ENCODE results near the gene C16orf87.
"Not testable (repeated sequence)": the region's sequence is repeated elsewhere in the genome, so short reads cannot be mapped to it uniquely, and the experiment has no call there.

The C16orf87 gene

DNA sequence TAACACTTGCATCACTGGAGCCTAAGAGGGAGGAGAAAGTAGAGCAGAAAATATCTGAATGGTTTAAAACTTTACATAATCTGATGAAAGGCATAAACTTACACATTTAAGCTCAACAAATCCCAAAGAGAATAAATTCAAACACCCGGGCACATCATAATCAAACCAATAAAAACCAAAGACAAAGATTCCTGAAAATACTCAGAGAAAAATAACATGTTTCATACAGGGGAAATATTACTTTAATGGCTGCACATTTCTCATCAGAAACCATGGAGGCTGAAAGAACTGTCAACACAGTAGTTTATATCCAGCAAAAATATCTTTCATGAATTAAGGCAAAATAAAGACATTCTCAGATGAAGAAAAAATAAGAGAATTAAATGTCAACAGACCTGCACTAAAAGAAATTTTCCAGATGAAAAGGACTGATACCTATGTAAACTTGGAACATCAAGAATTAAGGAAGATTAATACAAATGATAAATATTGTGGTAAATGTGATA lies 34.2 kb downstream of the C16orf87 start:
- no peak overlapping the region for H3K27ac Mint-ChIP-seq
- peaks cover 3% of the 10 kb centered on the region for H3K4me1 Mint-ChIP-seq (ENCODE audit: low read depth)
- H3K36me3 Mint-ChIP-seq (ENCODE audit: low read depth): peaks cover 54% of the 10 kb centered on the region
- H3K4me3 Mint-ChIP-seq: no peak overlapping the region
- no peaks in the 10 kb centered on the region for H3K27me3 Mint-ChIP-seq
- no peak for DNase-seq
- H3K9me3 Mint-ChIP-seq: peaks cover 26% of the 10 kb centered on the region

DNA sequence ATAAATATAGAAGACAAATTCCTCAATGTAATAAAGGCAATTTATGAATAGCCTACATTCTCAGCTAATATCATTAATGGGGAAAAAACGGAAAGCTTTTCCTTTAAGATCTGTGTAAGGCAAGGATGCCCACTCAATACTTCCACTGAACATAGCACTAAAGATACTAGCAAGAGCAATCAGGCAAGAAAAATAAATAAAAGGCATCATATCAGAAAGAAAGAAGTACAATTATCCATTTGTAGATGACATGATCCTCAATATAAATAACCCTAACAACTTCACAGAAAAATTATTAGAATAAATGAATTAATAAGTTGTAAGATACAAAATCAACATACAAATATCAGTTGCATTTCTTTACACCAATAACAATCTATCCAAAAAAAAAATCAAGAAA lies 37.1 kb downstream of the C16orf87 start:
- Mint-ChIP-seq H3K27me3 (no peaks in the 10 kb centered on the region), H3K4me1 (ENCODE audit: low read depth) (peaks cover 23% of the 10 kb centered on the region), H3K4me3 (no peak overlapping the region), H3K9me3 (peaks cover 26% of the 10 kb centered on the region), H3K27ac (no peak overlapping the region), H3K36me3 (ENCODE audit: low read depth) (peaks cover 47% of the 10 kb centered on the region)
- DNase-seq: no peak

DNA sequence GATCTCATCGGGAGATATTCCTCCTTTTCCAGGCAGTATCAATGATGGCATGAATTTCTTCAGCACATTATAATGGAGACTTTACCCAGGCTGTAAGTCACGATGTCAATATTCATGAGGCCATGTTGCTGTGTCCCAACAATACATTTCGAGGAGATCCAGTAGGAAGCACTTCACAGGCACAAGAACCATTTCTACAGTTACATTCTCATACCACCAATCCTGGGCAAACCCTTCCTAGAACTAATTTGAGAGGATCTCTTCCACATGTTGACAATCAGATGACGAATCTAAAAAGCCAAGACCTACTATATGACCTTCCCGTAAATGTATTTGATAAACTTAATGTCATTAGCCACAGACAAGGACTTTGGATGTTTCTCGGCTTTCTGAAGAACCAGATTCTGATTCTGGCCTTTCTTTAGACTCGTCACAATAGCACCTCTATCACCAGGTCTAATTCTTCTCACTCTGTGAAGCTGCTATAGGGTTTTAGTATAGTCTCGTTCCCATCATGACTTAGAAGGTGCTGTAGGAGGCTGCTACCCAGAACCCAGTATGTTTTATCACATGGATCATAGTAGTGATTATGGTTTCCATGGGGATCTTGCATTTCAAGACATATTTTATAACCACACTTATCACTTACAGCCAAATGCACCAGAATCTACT lies 40.2 kb downstream of the C16orf87 start:
- H3K27ac Mint-ChIP-seq: peak overlapping the region; percentile 9
- H3K9me3 Mint-ChIP-seq: peaks cover 28% of the 10 kb centered on the region
- no peak for DNase-seq
- peaks cover 24% of the 10 kb centered on the region for H3K36me3 Mint-ChIP-seq (ENCODE audit: low read depth)
- H3K4me3 Mint-ChIP-seq: peak overlapping the region; percentile 74
- no peaks in the 10 kb centered on the region for H3K27me3 Mint-ChIP-seq
- H3K4me1 Mint-ChIP-seq (ENCODE audit: low read depth): peaks cover 27% of the 10 kb centered on the region

DNA sequence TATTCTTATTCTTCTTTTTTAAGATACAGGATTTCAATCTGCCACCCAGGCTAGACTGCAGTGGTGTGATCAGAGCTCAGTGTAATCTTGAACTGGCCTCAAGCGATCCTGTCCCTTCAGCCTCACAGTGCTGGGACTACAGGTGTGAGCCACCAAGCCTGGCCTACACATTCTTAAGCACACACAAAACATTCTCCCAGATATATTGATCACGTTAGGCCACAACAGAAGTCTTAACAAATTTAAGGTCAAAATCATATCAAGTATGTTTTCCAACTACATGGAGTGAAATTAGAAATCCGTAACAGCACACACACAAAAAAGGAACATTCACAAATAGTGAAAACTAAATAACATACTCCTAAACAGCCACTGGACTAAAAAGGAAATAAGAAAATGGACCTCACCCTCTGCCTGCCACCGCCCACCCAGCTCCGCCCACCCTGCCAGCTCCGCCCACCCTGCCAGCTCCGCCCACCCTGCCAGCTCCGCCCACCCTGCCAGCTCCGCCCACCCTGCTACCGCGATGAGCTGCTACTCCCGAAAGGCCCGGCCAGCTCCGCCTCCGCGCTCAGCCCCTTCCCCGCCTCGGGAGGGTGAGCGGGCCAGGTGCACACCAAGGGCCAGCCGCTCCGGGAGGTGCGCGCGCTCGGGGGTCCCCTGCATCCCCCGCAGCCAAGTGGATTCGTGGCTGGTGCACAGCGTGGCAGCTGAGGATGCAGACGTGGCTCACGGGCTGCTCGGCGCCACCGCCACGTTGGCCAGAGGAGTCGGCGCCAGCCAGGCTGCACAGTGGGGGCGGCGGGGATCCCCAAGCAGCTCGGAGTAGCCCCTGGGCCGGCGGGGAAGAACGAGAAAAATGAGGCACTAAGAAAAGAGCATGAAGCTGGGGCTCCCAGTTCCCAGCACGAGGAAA lies 41.2 kb downstream of the C16orf87 start:
- Mint-ChIP-seq H3K4me1 (ENCODE audit: low read depth) (peaks cover 27% of the 10 kb centered on the region), H3K27ac (peak overlapping the region; percentile 74), H3K27me3 (no peaks in the 10 kb centered on the region), H3K36me3 (ENCODE audit: low read depth) (peaks cover 14% of the 10 kb centered on the region), H3K4me3 (peak overlapping the region; percentile 74), H3K9me3 (peaks cover 21% of the 10 kb centered on the region)
- DNase-seq: peak; percentile 87

DNA sequence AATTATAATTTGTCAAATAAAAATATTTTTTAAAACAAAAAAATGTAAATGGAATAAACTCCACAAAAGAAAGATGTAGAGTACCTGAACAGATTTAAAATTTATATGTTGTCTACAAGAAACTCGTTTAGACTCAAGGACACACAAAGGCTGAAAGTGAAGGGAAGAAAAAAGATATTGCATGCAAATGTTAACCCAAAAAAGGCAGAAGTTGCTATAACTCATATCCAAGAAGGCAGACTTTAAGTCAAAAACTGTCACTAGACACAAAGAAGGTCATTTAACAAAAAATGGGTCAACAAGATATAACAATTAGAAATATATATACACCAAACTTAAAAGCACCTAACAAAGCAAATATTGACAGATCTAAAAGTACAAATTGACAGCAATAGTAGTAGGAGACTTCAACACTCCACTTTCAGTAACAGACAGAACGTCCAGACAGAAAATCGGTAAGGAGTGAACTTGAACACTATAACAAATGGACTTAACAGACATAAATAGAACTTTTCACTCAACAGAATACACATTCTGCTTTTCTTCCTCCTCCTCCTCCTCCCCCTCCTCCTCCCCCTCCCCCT lies 42.0 kb downstream of the C16orf87 start:
- peaks cover 17% of the 10 kb centered on the region for H3K9me3 Mint-ChIP-seq
- peaks cover 8% of the 10 kb centered on the region for H3K36me3 Mint-ChIP-seq (ENCODE audit: low read depth)
- H3K27me3 Mint-ChIP-seq: no peaks in the 10 kb centered on the region
- H3K27ac Mint-ChIP-seq: no peak overlapping the region
- no peak for DNase-seq
- no peak overlapping the region for H3K4me3 Mint-ChIP-seq
- H3K4me1 Mint-ChIP-seq (ENCODE audit: low read depth): peaks cover 30% of the 10 kb centered on the region

DNA sequence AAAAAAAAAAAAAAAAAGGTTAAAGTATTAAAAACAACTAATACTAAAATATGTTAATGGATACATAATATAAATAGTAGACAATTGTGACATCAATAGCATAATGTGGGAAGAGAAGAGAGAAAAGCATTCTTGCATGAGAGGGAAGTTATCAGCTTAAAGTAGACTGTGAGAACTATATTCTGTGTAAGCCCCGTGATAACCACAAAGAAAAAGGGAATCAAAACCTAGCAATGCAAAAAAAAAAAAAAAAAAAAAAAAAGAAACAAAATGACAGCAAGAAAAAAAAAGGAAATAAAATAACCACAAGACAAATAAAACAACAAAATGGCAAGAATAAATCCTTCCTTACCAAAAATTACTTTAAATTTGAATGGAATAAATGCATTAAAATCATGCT lies 43.1 kb downstream of the C16orf87 start:
- no peak for DNase-seq
- H3K27me3 Mint-ChIP-seq: no peaks in the 10 kb centered on the region
- H3K36me3 Mint-ChIP-seq (ENCODE audit: low read depth): peaks cover 5% of the 10 kb centered on the region
- H3K4me3 Mint-ChIP-seq: no peak overlapping the region
- H3K9me3 Mint-ChIP-seq: peaks cover 13% of the 10 kb centered on the region
- H3K4me1 Mint-ChIP-seq (ENCODE audit: low read depth): peaks cover 36% of the 10 kb centered on the region
- no peak overlapping the region for H3K27ac Mint-ChIP-seq

DNA sequence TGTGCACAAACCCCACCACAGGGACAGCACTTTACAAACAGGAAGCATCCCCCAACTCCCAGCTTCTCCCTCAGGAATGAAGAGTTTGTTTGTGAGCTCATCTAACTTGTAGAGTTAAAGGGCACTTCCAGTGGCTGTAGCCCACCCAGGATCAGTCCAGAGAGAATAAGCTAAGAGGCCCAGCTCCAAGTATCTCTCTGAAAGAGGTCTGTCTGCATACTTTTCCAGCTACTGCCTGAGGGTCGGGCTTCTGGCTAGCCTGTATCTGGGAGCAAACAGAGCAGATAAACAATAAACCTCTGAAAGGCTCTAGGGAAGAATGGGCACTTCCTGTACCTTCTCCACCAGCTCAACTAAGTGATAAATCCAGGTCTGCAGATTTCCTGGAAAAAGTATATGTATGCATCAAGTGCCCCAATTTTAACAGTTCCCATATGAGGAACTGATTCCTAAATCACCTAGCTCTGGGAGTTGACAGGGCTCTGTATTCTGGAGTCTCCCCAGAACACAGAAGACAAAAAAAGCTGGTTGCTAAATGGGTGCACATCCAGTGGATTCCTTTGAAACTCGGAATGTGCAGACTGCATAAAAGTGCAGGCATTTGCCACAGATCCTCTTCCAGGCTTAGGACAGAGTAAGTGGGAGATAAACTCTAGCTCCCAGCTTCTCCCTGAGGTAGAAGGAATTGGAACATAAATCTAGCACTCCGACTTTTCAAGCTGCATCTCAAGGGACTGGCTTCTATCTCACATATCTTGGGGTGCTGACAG lies 45.7 kb downstream of the C16orf87 start:
- Mint-ChIP-seq H3K4me1 (ENCODE audit: low read depth) (peaks cover 24% of the 10 kb centered on the region), H3K27ac (no peak overlapping the region), H3K36me3 (ENCODE audit: low read depth) (no peaks in the 10 kb centered on the region), H3K27me3 (no peaks in the 10 kb centered on the region), H3K9me3 (peaks cover 13% of the 10 kb centered on the region), H3K4me3 (no peak overlapping the region)
- DNase-seq: no peak

DNA sequence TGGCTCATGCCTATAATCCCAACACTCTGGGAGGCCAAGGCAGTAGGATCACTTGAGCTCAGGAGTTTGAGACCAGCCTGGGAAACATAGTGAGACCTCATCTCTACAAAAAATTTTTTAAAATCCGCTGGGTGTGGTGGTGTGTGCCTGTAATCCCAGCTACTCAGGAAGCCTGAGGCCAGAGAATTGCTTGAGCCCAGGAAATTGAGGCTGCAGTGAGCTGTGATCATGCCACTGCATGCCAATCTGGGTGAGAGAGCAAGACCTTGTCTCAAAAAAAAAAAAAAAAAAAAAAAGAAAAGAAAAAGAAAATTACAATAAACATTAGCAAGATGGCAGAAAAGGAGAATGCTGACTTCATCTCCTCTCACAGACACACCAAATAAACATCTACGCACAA lies 46.4 kb downstream of the C16orf87 start:
- not testable (repeated sequence) for H3K4me3 Mint-ChIP-seq; H3K27ac Mint-ChIP-seq; H3K27me3 Mint-ChIP-seq; DNase-seq; H3K36me3 Mint-ChIP-seq (ENCODE audit: low read depth)
- H3K4me1 Mint-ChIP-seq (ENCODE audit: low read depth): peaks cover 19% of the 10 kb centered on the region
- peaks cover 13% of the 10 kb centered on the region for H3K9me3 Mint-ChIP-seq

DNA sequence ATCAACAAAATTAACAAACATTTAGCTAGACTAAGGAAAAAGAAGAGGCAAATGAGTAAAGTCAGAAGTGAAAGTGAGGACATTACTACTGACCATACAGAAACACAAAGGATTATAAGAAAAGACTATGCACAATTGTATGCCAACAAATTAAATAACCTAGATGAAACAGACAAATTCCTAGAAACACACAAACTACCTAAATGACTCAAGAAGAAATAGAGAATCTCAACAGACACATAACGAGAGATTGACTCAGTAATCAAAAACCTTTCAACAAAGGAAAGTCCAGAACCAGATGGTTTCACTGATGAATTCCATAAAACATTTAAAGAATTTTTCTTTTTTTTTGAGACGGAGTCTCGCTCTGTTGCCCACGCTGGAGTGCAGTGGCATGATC lies 47.2 kb downstream of the C16orf87 start:
- peaks cover 13% of the 10 kb centered on the region for H3K9me3 Mint-ChIP-seq
- peaks cover 13% of the 10 kb centered on the region for H3K4me1 Mint-ChIP-seq (ENCODE audit: low read depth)
- H3K4me3 Mint-ChIP-seq: no peak overlapping the region
- no peak overlapping the region for H3K27ac Mint-ChIP-seq
- H3K36me3 Mint-ChIP-seq (ENCODE audit: low read depth): no peaks in the 10 kb centered on the region
- DNase-seq: no peak
- no peaks in the 10 kb centered on the region for H3K27me3 Mint-ChIP-seq

DNA sequence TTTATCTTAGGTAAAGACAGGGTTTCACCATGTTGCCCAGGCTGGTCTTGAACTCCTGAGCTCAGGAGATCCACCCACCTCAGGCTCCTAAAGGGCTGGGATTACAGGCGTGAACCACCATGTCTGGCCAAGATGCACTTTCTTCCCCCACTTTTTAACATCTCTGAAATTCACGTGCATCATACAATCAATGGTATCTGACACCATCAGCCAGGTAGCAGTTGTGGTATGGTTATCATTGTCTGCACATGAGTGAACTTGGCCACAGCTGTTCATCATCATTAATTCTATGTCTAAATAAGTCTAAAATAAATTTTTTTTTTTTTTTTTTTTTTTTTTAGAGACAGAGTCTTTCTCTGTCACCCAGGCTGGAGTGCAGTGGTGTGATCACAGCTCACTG lies 48.7 kb downstream of the C16orf87 start:
- H3K27ac Mint-ChIP-seq: no peak overlapping the region
- H3K4me1 Mint-ChIP-seq (ENCODE audit: low read depth): peaks cover 9% of the 10 kb centered on the region
- DNase-seq: no peak
- H3K4me3 Mint-ChIP-seq: no peak overlapping the region
- H3K36me3 Mint-ChIP-seq (ENCODE audit: low read depth): no peaks in the 10 kb centered on the region
- H3K9me3 Mint-ChIP-seq: peaks cover 13% of the 10 kb centered on the region
- H3K27me3 Mint-ChIP-seq: no peaks in the 10 kb centered on the region

DNA sequence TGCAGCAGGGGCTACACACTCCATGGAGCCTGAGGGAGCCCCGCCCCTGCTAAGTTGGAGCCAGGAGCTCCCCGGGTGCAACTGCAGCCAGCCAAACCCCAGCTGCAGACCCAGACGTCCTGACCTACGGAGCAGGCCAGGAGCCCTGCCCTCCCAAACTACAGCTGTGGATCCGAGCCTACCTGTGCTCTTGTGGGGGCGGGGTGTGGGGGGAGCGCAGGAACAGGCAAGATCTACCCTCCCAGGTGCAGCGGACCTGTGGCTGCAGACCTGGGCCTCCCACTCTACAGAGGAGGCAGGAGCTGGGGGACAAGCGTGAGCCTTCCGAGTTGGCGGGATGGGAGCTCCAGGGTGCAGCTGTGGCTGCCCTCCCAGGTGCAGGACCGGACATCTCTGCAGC lies 53.2 kb downstream of the C16orf87 start:
- no peak for DNase-seq
- no peak overlapping the region for H3K27ac Mint-ChIP-seq
- H3K36me3 Mint-ChIP-seq (ENCODE audit: low read depth): no peaks in the 10 kb centered on the region
- H3K27me3 Mint-ChIP-seq: peaks cover 3% of the 10 kb centered on the region
- no peaks in the 10 kb centered on the region for H3K4me1 Mint-ChIP-seq (ENCODE audit: low read depth)
- H3K4me3 Mint-ChIP-seq: no peak overlapping the region
- no peaks in the 10 kb centered on the region for H3K9me3 Mint-ChIP-seq

DNA sequence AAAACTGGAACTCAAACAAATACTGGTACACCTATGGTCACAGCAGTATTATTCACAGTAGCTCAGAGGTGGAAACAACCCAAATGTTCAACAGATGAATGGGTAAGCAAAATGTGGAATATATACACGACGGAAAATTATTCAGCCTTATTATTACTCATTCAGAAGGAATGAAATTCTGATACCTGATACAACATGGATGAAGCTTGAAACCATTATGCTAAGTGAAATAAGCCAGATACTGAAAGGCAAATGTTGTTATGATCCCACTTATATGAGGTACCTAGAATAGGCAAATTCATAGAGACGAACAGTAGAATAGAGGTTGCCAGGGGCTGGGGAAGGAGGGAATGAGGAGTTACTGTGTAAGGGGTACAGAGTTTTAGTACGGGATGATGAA lies 55.8 kb downstream of the C16orf87 start:
- DNase-seq: no peak
- H3K27me3 Mint-ChIP-seq: peaks cover 3% of the 10 kb centered on the region
- no peaks in the 10 kb centered on the region for H3K4me1 Mint-ChIP-seq (ENCODE audit: low read depth)
- H3K36me3 Mint-ChIP-seq (ENCODE audit: low read depth): no peaks in the 10 kb centered on the region
- H3K4me3 Mint-ChIP-seq: no peak overlapping the region
- H3K27ac Mint-ChIP-seq: no peak overlapping the region
- H3K9me3 Mint-ChIP-seq: no peaks in the 10 kb centered on the region

DNA sequence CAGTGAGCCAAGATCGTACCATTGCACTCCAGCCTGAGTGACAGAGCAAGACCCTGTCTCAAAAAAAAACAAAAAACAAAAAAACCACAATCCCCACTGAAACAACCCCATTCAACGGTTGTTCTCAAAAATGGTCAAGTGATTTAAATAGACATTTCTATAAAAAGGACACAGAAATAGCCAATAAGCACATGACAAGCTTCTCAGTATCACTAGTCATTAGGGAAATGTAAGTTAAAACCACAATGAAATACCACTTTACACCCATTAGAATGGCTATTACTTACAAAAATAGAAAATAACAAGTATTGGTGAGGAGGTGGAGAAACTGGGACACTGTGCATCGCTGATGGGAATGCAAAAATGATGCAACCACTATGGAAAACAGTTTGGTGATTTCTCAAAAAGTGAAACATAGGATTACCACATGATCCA lies 56.2 kb downstream of the C16orf87 start:
- Mint-ChIP-seq H3K36me3 (ENCODE audit: low read depth) (no peaks in the 10 kb centered on the region), H3K27ac (no peak overlapping the region), H3K4me1 (ENCODE audit: low read depth) (no peaks in the 10 kb centered on the region), H3K9me3 (no peaks in the 10 kb centered on the region), H3K27me3 (peaks cover 3% of the 10 kb centered on the region), H3K4me3 (no peak overlapping the region)
- no peak for DNase-seq

DNA sequence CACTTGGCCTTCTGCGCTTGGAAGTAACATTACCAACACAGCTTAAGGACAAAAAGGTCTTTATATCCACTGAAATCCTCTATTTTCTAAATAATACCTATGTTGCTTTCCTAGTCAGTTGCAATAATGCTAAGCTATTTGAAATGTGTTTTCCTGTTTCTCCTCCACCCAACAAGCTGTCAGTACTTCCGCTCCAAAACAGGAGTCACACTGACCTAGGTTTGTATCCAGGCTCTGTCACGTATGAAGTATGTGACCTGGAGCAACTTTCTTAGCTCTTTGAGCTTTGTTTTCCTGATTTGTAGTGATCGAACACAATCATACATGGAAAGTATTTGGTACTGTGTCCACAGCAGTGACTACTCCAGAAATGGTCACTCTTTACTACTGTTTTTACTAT lies 58.5 kb downstream of the C16orf87 start:
- Mint-ChIP-seq H3K9me3 (no peaks in the 10 kb centered on the region), H3K36me3 (ENCODE audit: low read depth) (no peaks in the 10 kb centered on the region), H3K4me1 (ENCODE audit: low read depth) (no peaks in the 10 kb centered on the region), H3K27ac (no peak overlapping the region), H3K27me3 (peaks cover 3% of the 10 kb centered on the region), H3K4me3 (no peak overlapping the region)
- DNase-seq: no peak

Measured in activated T-cell treated with anti-CD3 and anti-CD28 coated beads, Interleukin-2, amount 50 U/mL, for 24 hours (primary cell).